Sigmoid colon (tissue), 4 donors: ENCODE data around the gene MX1.

Source experiments
- EP300 ChIP-seq, 4 donors: sonication (generic); formaldehyde crosslinking; IDR thresholded peaks; one replicate each; pipeline ENCODE4 v1.6.1; 2017; ENCODE audit warnings: antibody characterized with exemption in 4 of 4
- POLR2A ChIP-seq, 2 donors: fragments of 450-650 bp; IDR thresholded peaks; one replicate each; pipeline ENCODE4 v1.6.1; 2016; ENCODE audit warnings: antibody characterized with exemption in 2 of 2, mild to moderate bottlenecking in 2 of 2, moderate library complexity in 2 of 2
- POLR2AphosphoS5 ChIP-seq, 4 donors: sonication (generic); formaldehyde crosslinking; IDR thresholded peaks; one replicate each; pipeline ENCODE4 v1.6.1; 2017; ENCODE audit warnings: antibody characterized with exemption in 4 of 4
- TF ChIP-seq, protein P1 (sequence below), 4 experiments: fragments of 450-650 bp in 3 of 4; fragments of 200-600 bp in 1 of 4; IDR thresholded peaks; one replicate each; pipeline ENCODE4 v1.5.1; 2016 to 2019; ENCODE audit warnings: antibody characterized with exemption in 4 of 4, mild to moderate bottlenecking in 3 of 4, moderate library complexity in 2 of 4

DNA sequence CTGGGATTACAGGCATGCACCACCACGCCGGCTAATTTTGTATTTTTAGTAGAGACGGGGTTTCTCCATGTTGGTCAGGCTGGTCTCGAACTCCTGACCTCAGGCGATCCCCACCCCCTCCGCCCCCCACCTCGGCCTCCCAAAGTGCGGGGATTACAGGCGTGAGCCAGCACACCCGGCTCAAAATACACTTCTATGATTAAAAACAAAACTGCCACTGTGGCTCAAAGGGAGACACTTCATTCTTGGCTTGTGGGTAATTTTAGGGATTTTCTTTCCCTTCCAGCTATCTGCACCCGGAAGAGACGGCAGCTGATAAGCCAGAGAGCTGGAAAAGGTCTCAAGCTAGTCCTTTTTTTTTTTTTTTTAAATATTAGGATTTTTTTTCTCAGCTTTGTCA lies 57.4 kb downstream of the MX1 start:
- TF ChIP-seq, protein P1, sequence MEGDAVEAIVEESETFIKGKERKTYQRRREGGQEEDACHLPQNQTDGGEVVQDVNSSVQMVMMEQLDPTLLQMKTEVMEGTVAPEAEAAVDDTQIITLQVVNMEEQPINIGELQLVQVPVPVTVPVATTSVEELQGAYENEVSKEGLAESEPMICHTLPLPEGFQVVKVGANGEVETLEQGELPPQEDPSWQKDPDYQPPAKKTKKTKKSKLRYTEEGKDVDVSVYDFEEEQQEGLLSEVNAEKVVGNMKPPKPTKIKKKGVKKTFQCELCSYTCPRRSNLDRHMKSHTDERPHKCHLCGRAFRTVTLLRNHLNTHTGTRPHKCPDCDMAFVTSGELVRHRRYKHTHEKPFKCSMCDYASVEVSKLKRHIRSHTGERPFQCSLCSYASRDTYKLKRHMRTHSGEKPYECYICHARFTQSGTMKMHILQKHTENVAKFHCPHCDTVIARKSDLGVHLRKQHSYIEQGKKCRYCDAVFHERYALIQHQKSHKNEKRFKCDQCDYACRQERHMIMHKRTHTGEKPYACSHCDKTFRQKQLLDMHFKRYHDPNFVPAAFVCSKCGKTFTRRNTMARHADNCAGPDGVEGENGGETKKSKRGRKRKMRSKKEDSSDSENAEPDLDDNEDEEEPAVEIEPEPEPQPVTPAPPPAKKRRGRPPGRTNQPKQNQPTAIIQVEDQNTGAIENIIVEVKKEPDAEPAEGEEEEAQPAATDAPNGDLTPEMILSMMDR (IDR thresholded peaks at IDR 0.05), result no peak
- TF ChIP-seq POLR2A (IDR thresholded peaks at IDR 0.05), result no peak
- TF ChIP-seq POLR2AphosphoS5 (IDR thresholded peaks at IDR 0.05), result no peak
- TF ChIP-seq EP300 (IDR thresholded peaks at IDR 0.05), result no peak
